ENCODE measurements around the gene PDF. TPM values are rescaled to one million over a fixed set of nuclear protein-coding genes. Genes with fewer than 3 reads are reported as not detected.
A peak's percentile ranks its signal among the peaks of the same experiment; 100 is the strongest.
"Not testable (repeated sequence)": the region's sequence is repeated elsewhere in the genome, so short reads cannot be mapped to it uniquely, and the experiment has no call there.

Gene PDF
- total RNA-seq, 1 donor from 2014 or later: 49.9 TPM

DNA sequence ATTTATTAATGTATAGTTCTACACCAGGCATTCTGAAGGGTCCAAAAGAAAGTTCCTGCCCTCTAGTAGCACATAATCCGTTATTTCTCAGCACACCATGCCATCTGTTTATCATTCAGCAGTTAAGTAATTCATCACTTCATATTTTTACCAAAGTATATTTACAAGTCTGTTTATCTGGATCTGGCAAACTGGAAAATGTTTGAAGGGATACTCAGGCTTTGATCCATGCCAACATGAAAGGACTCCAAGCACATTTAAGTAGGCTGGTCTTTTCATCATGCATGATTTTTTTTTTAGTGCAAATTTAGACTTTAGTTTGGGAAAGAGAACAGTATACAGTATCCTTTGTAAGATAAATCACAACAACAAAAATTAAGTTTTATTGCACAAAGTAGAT, 23.3 kb downstream of the PDF start:
- H3K9me3 ChIP-seq: no peaks in the 10 kb centered on the region
- H3K27ac ChIP-seq: no peak overlapping the region
- no peak for TF ChIP-seq CTCF (IDR thresholded peaks at IDR 0.05)

DNA sequence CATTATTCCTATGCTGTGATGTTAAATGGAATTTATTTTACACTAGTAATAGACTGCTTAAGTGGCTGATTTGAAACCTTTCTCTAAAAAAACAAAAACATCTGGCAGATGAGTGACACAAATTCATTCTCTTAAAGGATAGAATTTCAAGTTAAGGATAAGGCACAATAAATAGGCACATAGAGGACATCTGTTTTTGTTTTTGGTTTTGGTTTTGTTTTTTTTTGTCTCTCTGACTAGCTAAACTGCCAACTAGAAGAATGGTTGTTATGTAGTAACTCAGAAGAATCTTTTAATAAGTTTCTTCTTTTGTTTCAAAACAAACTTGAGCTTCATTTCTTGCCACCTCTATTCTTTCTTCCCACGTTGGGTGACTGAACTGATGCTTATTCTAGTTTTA, 24.4 kb downstream of the PDF start:
- H3K4me1 ChIP-seq: peaks cover 0 to 3% of the 10 kb centered on the region in 2 donors
- H3K9me3 ChIP-seq: no peaks in the 10 kb centered on the region
- no peak for DNase-seq (ENCODE audit: low spot score in 2 of 2)
- H3K4me3 ChIP-seq: no peak overlapping the region
- peaks cover 6 to 9% of the 10 kb centered on the region in 2 donors for H3K36me3 ChIP-seq
- intact Hi-C loops (cut with DNase I): no loop called here
- H3K27ac ChIP-seq: no peak overlapping the region
- TF ChIP-seq CTCF (IDR thresholded peaks at IDR 0.05): no peak
- H3K27me3 ChIP-seq: no peaks in the 10 kb centered on the region

More for the DNA sequence above, 23.3 kb downstream of the PDF start:
- no peaks in the 10 kb centered on the region for H3K27me3 ChIP-seq
- H3K4me1 ChIP-seq: peaks cover under 1 to 6% of the 10 kb centered on the region in 2 donors
- H3K4me3 ChIP-seq: no peak overlapping the region
- intact Hi-C loops (cut with DNase I): no loop called here
- DNase-seq (ENCODE audit: low spot score in 2 of 2): no peak
- peaks cover 0 to 8% of the 10 kb centered on the region in 2 donors for H3K36me3 ChIP-seq

DNA sequence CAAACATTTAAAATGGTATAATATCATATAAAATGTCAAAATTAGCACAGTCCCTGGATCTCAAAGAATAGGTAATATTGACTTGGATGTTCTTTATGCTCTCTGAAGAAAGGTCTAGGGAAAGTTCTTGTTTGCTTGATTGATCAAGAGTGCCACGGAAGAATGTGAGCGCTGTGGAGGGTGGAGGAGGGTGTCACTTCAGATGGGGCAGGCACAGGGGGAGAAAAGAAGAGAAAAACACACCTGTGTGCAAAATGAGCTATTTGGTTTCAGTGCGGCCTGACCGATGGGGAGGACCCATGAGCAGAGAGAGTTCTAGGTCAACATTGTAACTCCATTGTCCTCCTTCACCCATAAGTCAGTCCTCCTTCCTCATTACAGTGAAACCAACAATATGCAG, 28.1 kb downstream of the PDF start:
- Histone ChIP-seq H3K4me3 (no peak overlapping the region), H3K4me1 (no peaks in the 10 kb centered on the region), H3K27me3 (no peaks in the 10 kb centered on the region), H3K36me3 (peaks cover 19 to 25% of the 10 kb centered on the region in 2 donors), H3K27ac (no peak overlapping the region), H3K9me3 (no peaks in the 10 kb centered on the region)
- TF ChIP-seq CTCF (IDR thresholded peaks at IDR 0.05): no peak
- intact Hi-C loops (cut with DNase I): no loop called here
- DNase-seq (ENCODE audit: low spot score in 2 of 2): no peak

DNA sequence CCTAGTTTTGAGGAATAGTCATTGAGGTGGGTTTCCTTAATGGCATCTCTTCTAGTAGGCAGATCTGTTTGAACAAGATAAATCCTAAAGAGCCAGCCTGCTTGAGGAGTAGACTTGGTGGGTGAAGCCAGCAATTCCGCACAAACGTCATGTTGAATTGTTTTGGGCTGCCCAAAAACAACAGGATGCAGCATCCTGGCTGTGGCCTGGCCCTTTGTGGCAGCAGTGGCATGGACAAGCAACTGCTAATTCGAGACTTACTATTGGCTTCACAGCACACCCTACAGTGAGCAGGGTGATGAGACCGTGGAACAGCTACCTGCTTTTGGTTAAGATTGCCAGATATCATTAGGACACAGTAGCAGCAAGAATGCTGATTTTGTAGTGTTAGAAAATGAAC, 28.5 kb downstream of the PDF start:
- no peak for DNase-seq (ENCODE audit: low spot score in 2 of 2)
- H3K36me3 ChIP-seq: peaks cover 19 to 25% of the 10 kb centered on the region in 2 donors

GRCh38 chr16:69301187-69301586, 29.2 kb downstream of the PDF start:
- Histone ChIP-seq H3K4me1 (no peaks in the 10 kb centered on the region), H3K36me3 (peaks cover 19 to 25% of the 10 kb centered on the region in 2 donors), H3K9me3 (no peaks in the 10 kb centered on the region), H3K27ac (no peak overlapping the region), H3K4me3 (no peak overlapping the region), H3K27me3 (no peaks in the 10 kb centered on the region)
- no peak for DNase-seq (ENCODE audit: low spot score in 2 of 2)
- no peak for TF ChIP-seq CTCF (IDR thresholded peaks at IDR 0.05)
- intact Hi-C loops (cut with DNase I): no loop called here

More for the DNA sequence above, 28.5 kb downstream of the PDF start:
- Histone ChIP-seq H3K4me3 (no peak overlapping the region), H3K27ac (no peak overlapping the region), H3K4me1 (no peaks in the 10 kb centered on the region), H3K27me3 (no peaks in the 10 kb centered on the region), H3K9me3 (no peaks in the 10 kb centered on the region)
- TF ChIP-seq CTCF (IDR thresholded peaks at IDR 0.05): no peak
- intact Hi-C loops (cut with DNase I): no loop called here

DNA sequence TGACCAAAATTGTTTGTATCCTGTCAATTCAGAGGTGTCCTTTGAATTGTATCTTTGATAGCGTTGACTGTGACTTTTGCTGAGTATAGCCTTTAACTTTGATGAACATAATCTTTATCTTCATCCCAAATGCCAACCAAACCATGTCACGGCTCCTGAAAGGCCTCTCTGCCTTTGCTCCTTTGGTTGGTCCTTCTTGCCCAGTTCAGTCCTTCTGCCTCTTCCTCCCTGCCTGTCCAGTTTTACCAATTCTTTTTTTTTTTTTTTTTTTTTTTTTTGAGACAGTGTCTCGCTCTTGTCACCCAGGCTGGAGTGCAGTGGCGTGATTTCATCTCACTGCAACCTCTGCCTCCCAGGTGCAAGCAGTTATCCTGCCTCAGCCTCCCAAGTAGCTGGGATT, 32.1 kb downstream of the PDF start:
- H3K36me3 ChIP-seq: peaks cover 16 to 19% of the 10 kb centered on the region in 2 donors
- DNase-seq (ENCODE audit: low spot score in 2 of 2): no peak
- no peaks in the 10 kb centered on the region for H3K4me1 ChIP-seq
- no peak overlapping the region for H3K27ac ChIP-seq
- intact Hi-C loops (cut with DNase I): no loop called here
- TF ChIP-seq CTCF (IDR thresholded peaks at IDR 0.05): no peak
- H3K4me3 ChIP-seq: no peak overlapping the region
- no peaks in the 10 kb centered on the region for H3K9me3 ChIP-seq
- no peaks in the 10 kb centered on the region for H3K27me3 ChIP-seq

- H3K4me3 ChIP-seq; H3K27me3 ChIP-seq; intact Hi-C loops (cut with DNase I); H3K9me3 ChIP-seq; H3K27ac ChIP-seq; H3K4me1 ChIP-seq: not testable (repeated sequence)
- DNase-seq (ENCODE audit: low spot score in 2 of 2): peak in 1 of 2 donors; percentile 51
- peaks cover 16 to 19% of the 10 kb centered on the region in 2 donors for H3K36me3 ChIP-seq
These were observed 33.6 kb downstream of the PDF start for GRCh38 chr16:69296771-69297170.
